ENCODE measurements around the gene SLC22A13. TPM values are rescaled to one million over a fixed set of nuclear protein-coding genes. Genes with fewer than 3 reads are reported as not detected.

The SLC22A13 gene
- total and polyA plus RNA-seq, 10 donors, result 0.05 to 1.6 (median 0.51) TPM; not detected in 1

- Histone ChIP-seq H3K4me3 (no peak overlapping the region), H3K9me3 (no peaks in the 10 kb centered on the region), H3K4me1 (peaks cover 3 to 26% (median 6%) of the 10 kb centered on the region in 6 donors), H3K36me3 (peaks cover 0 to 12% (median 0%) of the 10 kb centered on the region in 6 donors), H3K27me3 (replicated peaks in 1 of 7) (no peaks in the 10 kb centered on the region), H3K27ac (no peak overlapping the region)
- intact Hi-C loops (cut with DNase I; ENCODE audit: low total_unique reads), result no loop called here
- WGBS, 5 donors, result 0% methylated on average over 1 of the region's 1 CpG; no CpG with 5 or more reads in 1 of the 5 donors
- DNase-seq, result no peak
- no peak for TF ChIP-seq POLR2A (IDR thresholded peaks at IDR 0.05)
- TF ChIP-seq CTCF (IDR thresholded peaks at IDR 0.05 in 8 of 11, conservative IDR thresholded peaks at IDR 0.05 in 3 of 11), result no peak
- TF ChIP-seq POLR2AphosphoS5 (IDR thresholded peaks at IDR 0.05), result no peak
Measured at GRCh38 chr3:38264353-38264771, 1.2 kb upstream of the SLC22A13 start.

- H3K4me3 ChIP-seq, result no peak overlapping the region
- H3K27me3 ChIP-seq (replicated peaks in 1 of 7), result no peaks in the 10 kb centered on the region
- H3K4me1 ChIP-seq, result peaks cover 3 to 27% (median 6%) of the 10 kb centered on the region in 6 donors
- no peaks in the 10 kb centered on the region for H3K9me3 ChIP-seq
- TF ChIP-seq POLR2AphosphoS5 (IDR thresholded peaks at IDR 0.05), result no peak
- TF ChIP-seq POLR2A (IDR thresholded peaks at IDR 0.05), result no peak
- no peak for TF ChIP-seq CTCF (IDR thresholded peaks at IDR 0.05 in 8 of 11, conservative IDR thresholded peaks at IDR 0.05 in 3 of 11)
- DNase-seq, result no peak
- intact Hi-C loops (cut with DNase I; ENCODE audit: low total_unique reads), result no loop called here
- WGBS, 5 donors, result 67 to 88% (median 84%) methylated on average over 1 of the region's 1 CpG
- H3K36me3 ChIP-seq, result peaks cover 0 to 12% (median 0%) of the 10 kb centered on the region in 6 donors
- no peak overlapping the region for H3K27ac ChIP-seq
Measured at GRCh38 chr3:38264779-38265178, 833 bp upstream of the SLC22A13 start.

DNA sequence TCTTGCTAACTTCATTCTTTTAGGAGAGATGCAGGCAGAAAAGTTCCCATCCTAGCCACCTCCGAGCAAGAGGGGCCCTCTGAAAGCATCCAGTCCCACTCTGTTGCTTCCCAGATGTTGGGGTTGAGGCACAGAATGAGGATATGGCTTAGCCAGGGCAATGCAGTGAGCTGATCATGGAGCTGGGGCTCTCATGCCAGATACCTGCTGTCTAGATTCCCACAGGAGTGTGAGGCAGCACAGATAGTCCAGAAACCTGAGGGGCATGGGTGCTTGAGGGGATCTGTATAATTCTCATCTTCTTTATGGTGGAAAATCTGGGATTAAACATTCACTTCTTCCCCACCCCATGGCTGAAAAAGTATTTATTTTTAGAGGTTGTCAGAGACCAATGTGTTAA lies 1.2 kb downstream of the SLC22A13 start:
- intact Hi-C loops (cut with DNase I; ENCODE audit: low total_unique reads), result no loop called here
- 85 to 100% (median 96%) methylated on average over 1 of the region's 1 CpG for WGBS, 5 donors

DNA sequence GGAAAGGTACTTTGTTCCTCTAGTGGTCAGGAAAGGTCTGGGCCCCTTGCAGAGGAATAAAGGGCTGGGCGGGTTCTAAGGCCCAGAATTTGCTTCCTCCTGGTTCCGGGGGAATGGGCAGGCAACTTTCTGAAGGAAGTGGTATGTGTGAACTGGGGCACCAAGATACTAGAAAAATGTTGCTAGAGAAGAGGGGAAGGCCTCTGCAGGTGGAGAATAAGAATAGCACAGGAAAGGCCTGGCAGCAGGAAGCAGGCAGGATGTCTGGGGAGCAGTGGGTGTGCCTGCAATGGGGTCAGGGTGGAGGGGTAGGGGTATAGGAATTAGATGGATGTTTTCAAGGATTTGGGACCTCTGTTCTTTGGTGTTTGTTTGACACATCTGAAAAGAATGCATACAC lies 2.0 kb downstream of the SLC22A13 start:
- no peak for DNase-seq
- H3K4me3 ChIP-seq, result no peak overlapping the region
- 23 to 64% (median 25%) methylated on average over 2 of the region's 2 CpGs for WGBS, 5 donors
- H3K9me3 ChIP-seq, result no peaks in the 10 kb centered on the region
- H3K27ac ChIP-seq, result peak overlapping the region in 4 of 8 donors; percentile 7 to 73 (median 55)
- intact Hi-C loops (cut with DNase I; ENCODE audit: low total_unique reads), result no loop called here
- peaks cover 0 to 6% (median 0%) of the 10 kb centered on the region in 6 donors for H3K36me3 ChIP-seq
- H3K27me3 ChIP-seq (replicated peaks in 1 of 7), result no peaks in the 10 kb centered on the region
- TF ChIP-seq POLR2AphosphoS5 (IDR thresholded peaks at IDR 0.05) (no peak), POLR2A (IDR thresholded peaks at IDR 0.05) (no peak), CTCF (IDR thresholded peaks at IDR 0.05 in 8 of 11, conservative IDR thresholded peaks at IDR 0.05 in 3 of 11) (no peak)
- H3K4me1 ChIP-seq, result peaks cover 3 to 27% (median 6%) of the 10 kb centered on the region in 6 donors

More for the DNA sequence above, 1.2 kb downstream of the SLC22A13 start:
- Histone ChIP-seq H3K4me3 (no peak overlapping the region), H3K27me3 (replicated peaks in 1 of 7) (no peaks in the 10 kb centered on the region), H3K9me3 (no peaks in the 10 kb centered on the region), H3K27ac (no peak overlapping the region), H3K4me1 (peaks cover 3 to 27% (median 6%) of the 10 kb centered on the region in 6 donors), H3K36me3 (peaks cover 0 to 6% (median 0%) of the 10 kb centered on the region in 6 donors)
- DNase-seq, result no peak
- TF ChIP-seq POLR2A (IDR thresholded peaks at IDR 0.05), result no peak
- TF ChIP-seq CTCF (IDR thresholded peaks at IDR 0.05 in 8 of 11, conservative IDR thresholded peaks at IDR 0.05 in 3 of 11), result no peak
- TF ChIP-seq POLR2AphosphoS5 (IDR thresholded peaks at IDR 0.05), result no peak
